HCT116 (cell line): ENCODE measurements around the gene KCNJ1.

Experiments used
- EZH2 ChIP-seq: fragments of 200-600 bp; sonication (generic); IDR thresholded peaks from 2 replicates; pipeline ENCODE4 v1.6.1; 2017; ENCODE audit warnings: antibody characterized with exemption, mixed run types
- EZH2phosphoT487 ChIP-seq: fragments of 200-600 bp; IDR thresholded peaks from 2 replicates; pipeline ENCODE4 v1.6.1; 2018; ENCODE audit warnings: antibody characterized with exemption, borderline replicate concordance
- JUND ChIP-seq: IDR thresholded peaks from 2 replicates; pipeline ENCODE4 v1.6.1; 2012
- POLR2A ChIP-seq: IDR thresholded peaks from 2 replicates; pipeline ENCODE4 v1.7.0; 2011; ENCODE audit warnings: borderline replicate concordance; ENCODE audit not compliant: insufficient read depth, insufficient read length; ENCODE audit errors: extremely low read depth
- POLR2AphosphoS5 ChIP-seq: IDR thresholded peaks from 2 replicates; pipeline ENCODE4 v1.6.1; 2011; ENCODE audit warnings: mild to moderate bottlenecking, low read depth, low read length, moderate library complexity
- RAD21 ChIP-seq: IDR thresholded peaks from 2 replicates; pipeline ENCODE4 v1.6.1; 2012; ENCODE audit warnings: low read depth, mild to moderate bottlenecking
- SRF ChIP-seq: IDR thresholded peaks from 2 replicates; pipeline ENCODE4 v1.6.1; 2012; ENCODE audit warnings: low read depth
- YY1 ChIP-seq: IDR thresholded peaks from 2 replicates; pipeline ENCODE4 v1.6.1; 2011; ENCODE audit warnings: low read length, low read depth, moderate library complexity, mild to moderate bottlenecking; ENCODE audit not compliant: insufficient replicate concordance; ENCODE audit errors: extremely low read depth
- TF ChIP-seq, protein P1 (sequence below), 3 experiments: fragments of 200-600 bp in 1 of 3; sonication (generic) in 1 of 3; IDR thresholded peaks in 2 of 3; conservative IDR thresholded peaks in 1 of 3; 2 replicates each; pipeline ENCODE4 v1.5.1; 2012 to 2017; ENCODE audit warnings: low read depth in 2 of 3, low read length in 2 of 3, antibody characterized with exemption in 1 of 3, borderline replicate concordance in 1 of 3, control low read depth in 1 of 3, mild to moderate bottlenecking in 1 of 3, mixed read lengths in 1 of 3, mixed run types in 1 of 3, moderate library complexity in 1 of 3; ENCODE audit not compliant: insufficient read depth in 1 of 3
- TF ChIP-seq, protein P2 (sequence below): IDR thresholded peaks from 2 replicates; pipeline ENCODE4 v1.6.1; 2012; ENCODE audit warnings: low read depth
- TF ChIP-seq, protein P3 (sequence below): IDR thresholded peaks from 2 replicates; pipeline ENCODE4 v1.6.1; 2012

DNA sequence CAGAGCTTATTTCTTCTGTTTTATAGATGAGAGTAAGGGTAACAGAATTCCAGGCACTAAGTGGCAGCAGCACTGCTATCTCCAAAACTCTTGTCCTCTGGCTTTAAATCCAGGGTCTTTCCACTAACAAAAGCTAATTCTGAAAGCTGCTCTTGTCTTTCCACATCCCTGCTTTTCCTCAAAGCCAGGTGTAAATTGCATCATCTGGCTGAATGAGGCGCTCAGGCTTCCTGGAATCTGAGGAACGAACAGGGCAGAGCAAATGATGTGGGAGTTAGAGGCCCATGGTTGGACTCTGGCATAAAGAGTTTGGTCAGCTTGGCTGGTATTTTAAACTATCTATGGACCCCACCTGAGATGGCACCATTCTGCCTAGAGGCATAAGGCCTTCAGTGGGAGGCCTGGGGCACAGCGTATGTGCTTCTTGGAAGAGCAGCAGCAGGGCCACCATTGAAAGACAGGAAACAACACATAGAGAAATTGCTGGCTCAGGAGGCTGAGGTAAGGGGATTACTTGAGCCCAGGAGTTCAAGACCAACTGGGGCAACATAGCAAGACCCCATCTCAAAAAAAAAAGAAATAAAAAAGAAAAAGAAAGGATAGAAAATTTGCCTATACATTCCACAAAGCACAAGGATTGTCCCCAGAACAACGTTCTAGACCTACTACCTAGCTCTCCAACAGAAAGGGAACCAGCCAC, 25.9 kb upstream of the KCNJ1 start:
- TF ChIP-seq, protein P1, sequence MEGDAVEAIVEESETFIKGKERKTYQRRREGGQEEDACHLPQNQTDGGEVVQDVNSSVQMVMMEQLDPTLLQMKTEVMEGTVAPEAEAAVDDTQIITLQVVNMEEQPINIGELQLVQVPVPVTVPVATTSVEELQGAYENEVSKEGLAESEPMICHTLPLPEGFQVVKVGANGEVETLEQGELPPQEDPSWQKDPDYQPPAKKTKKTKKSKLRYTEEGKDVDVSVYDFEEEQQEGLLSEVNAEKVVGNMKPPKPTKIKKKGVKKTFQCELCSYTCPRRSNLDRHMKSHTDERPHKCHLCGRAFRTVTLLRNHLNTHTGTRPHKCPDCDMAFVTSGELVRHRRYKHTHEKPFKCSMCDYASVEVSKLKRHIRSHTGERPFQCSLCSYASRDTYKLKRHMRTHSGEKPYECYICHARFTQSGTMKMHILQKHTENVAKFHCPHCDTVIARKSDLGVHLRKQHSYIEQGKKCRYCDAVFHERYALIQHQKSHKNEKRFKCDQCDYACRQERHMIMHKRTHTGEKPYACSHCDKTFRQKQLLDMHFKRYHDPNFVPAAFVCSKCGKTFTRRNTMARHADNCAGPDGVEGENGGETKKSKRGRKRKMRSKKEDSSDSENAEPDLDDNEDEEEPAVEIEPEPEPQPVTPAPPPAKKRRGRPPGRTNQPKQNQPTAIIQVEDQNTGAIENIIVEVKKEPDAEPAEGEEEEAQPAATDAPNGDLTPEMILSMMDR (IDR thresholded peaks at IDR 0.05 in 2 of 3, conservative IDR thresholded peaks at IDR 0.05 in 1 of 3; ENCODE audit: borderline replicate concordance in 1 of 3, insufficient read depth in 1 of 3, low read depth in 2 of 3, low read length in 2 of 3) = no peak
- TF ChIP-seq POLR2AphosphoS5 (no peak), YY1 (no peak), POLR2A (no peak), EZH2phosphoT487 (no peak), SRF (no peak), EZH2 (no peak), JUND (no peak), RAD21 (no peak)
- TF ChIP-seq, protein P2, sequence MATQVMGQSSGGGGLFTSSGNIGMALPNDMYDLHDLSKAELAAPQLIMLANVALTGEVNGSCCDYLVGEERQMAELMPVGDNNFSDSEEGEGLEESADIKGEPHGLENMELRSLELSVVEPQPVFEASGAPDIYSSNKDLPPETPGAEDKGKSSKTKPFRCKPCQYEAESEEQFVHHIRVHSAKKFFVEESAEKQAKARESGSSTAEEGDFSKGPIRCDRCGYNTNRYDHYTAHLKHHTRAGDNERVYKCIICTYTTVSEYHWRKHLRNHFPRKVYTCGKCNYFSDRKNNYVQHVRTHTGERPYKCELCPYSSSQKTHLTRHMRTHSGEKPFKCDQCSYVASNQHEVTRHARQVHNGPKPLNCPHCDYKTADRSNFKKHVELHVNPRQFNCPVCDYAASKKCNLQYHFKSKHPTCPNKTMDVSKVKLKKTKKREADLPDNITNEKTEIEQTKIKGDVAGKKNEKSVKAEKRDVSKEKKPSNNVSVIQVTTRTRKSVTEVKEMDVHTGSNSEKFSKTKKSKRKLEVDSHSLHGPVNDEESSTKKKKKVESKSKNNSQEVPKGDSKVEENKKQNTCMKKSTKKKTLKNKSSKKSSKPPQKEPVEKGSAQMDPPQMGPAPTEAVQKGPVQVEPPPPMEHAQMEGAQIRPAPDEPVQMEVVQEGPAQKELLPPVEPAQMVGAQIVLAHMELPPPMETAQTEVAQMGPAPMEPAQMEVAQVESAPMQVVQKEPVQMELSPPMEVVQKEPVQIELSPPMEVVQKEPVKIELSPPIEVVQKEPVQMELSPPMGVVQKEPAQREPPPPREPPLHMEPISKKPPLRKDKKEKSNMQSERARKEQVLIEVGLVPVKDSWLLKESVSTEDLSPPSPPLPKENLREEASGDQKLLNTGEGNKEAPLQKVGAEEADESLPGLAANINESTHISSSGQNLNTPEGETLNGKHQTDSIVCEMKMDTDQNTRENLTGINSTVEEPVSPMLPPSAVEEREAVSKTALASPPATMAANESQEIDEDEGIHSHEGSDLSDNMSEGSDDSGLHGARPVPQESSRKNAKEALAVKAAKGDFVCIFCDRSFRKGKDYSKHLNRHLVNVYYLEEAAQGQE = no peak
- TF ChIP-seq, protein P3, sequence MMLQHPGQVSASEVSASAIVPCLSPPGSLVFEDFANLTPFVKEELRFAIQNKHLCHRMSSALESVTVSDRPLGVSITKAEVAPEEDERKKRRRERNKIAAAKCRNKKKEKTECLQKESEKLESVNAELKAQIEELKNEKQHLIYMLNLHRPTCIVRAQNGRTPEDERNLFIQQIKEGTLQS = no peak
